ENCODE results near the gene DPYSL4. TPM values are rescaled to one million over a fixed set of nuclear protein-coding genes. Genes with fewer than 3 reads are reported as not detected.

Gene DPYSL4
- polyA plus RNA-seq, 3 donors, result 0.08 TPM; not detected in 2

DNA sequence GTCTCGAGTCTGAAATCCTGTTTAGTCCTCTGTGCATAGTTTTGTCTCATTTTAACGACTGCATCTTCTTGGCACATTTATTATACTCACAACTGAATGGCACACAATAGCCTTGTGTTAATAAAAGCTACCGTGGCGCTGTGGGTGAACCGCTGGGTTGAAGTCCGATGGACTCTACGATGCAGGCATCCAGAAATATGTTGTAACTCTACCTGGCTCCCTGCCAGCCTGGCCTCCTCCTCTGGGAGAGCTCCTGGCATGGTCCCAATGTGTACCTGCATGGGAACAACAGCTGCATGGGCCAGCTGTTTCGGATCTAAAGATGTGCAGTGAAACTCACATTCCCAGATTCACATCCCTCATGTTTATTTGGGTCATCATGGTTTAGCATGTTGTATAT lies 3.7 kb upstream of the DPYSL4 start:
- TF ChIP-seq, protein P1, sequence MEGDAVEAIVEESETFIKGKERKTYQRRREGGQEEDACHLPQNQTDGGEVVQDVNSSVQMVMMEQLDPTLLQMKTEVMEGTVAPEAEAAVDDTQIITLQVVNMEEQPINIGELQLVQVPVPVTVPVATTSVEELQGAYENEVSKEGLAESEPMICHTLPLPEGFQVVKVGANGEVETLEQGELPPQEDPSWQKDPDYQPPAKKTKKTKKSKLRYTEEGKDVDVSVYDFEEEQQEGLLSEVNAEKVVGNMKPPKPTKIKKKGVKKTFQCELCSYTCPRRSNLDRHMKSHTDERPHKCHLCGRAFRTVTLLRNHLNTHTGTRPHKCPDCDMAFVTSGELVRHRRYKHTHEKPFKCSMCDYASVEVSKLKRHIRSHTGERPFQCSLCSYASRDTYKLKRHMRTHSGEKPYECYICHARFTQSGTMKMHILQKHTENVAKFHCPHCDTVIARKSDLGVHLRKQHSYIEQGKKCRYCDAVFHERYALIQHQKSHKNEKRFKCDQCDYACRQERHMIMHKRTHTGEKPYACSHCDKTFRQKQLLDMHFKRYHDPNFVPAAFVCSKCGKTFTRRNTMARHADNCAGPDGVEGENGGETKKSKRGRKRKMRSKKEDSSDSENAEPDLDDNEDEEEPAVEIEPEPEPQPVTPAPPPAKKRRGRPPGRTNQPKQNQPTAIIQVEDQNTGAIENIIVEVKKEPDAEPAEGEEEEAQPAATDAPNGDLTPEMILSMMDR (IDR thresholded peaks at IDR 0.05), result no peak
- Histone ChIP-seq H3K9ac (ENCODE audit: insufficient read depth, low read length, poor library complexity, severe bottlenecking) (no peak overlapping the region), H3K4me1 (ENCODE audit: control insufficient read depth in 1 of 2, insufficient read depth in 2 of 2, low read length in 2 of 2) (peaks cover 9 to 18% of the 10 kb centered on the region in 2 donors), H3K79me2 (ENCODE audit: insufficient read depth, low read length) (no peaks in the 10 kb centered on the region), H3K4me2 (replicated peaks; ENCODE audit: extremely low read depth, low read length, poor library complexity, severe bottlenecking) (no peak overlapping the region), H3K27me3 (ENCODE audit: control insufficient read depth in 2 of 2, insufficient read depth in 2 of 2, low read length in 2 of 2) (peaks cover 28 to 38% of the 10 kb centered on the region in 2 donors), H3K9me3 (replicated peaks in 1 of 2; ENCODE audit: control insufficient read depth in 1 of 2, insufficient read depth in 1 of 2, low read length in 2 of 2) (peaks cover 3 to 10% of the 10 kb centered on the region in 2 donors), H3K27ac (ENCODE audit: low read depth in 1 of 2, low read length in 2 of 2) (no peak overlapping the region), H4K20me1 (ENCODE audit: insufficient read depth, low read length) (no peaks in the 10 kb centered on the region), H3K4me3 (replicated peaks in 1 of 3; ENCODE audit: low read depth in 2 of 3, low read length in 3 of 3) (no peak overlapping the region), H2AFZ (ENCODE audit: insufficient read depth, low read depth, low read length, poor library complexity, severe bottlenecking) (no peak overlapping the region), H3K36me3 (replicated peaks in 1 of 2; ENCODE audit: control insufficient read depth in 1 of 2, insufficient read depth in 2 of 2, low read length in 2 of 2) (no peaks in the 10 kb centered on the region)
- 87% methylated on average over 7 of the region's 8 CpGs for WGBS (ENCODE audit: insufficient coverage)
- no peak for DNase-seq
- Mint-ChIP-seq H3K9me3 (peaks cover 0 to 14% (median 3%) of the 10 kb centered on the region in 7 donors), H3K27me3 (ENCODE audit: low read depth in 3 of 3) (peaks cover 40 to 54% (median 51%) of the 10 kb centered on the region in 3 donors), H3K4me1 (no peaks in the 10 kb centered on the region), H3K4me3 (peak overlapping the region in 1 of 2 donors; percentile 13), H3K36me3 (peaks cover 0 to 3% of the 10 kb centered on the region in 2 donors), H3K27ac (no peak overlapping the region)
- intact Hi-C loops (cut with micrococcal nuclease), result no loop called here

DNA sequence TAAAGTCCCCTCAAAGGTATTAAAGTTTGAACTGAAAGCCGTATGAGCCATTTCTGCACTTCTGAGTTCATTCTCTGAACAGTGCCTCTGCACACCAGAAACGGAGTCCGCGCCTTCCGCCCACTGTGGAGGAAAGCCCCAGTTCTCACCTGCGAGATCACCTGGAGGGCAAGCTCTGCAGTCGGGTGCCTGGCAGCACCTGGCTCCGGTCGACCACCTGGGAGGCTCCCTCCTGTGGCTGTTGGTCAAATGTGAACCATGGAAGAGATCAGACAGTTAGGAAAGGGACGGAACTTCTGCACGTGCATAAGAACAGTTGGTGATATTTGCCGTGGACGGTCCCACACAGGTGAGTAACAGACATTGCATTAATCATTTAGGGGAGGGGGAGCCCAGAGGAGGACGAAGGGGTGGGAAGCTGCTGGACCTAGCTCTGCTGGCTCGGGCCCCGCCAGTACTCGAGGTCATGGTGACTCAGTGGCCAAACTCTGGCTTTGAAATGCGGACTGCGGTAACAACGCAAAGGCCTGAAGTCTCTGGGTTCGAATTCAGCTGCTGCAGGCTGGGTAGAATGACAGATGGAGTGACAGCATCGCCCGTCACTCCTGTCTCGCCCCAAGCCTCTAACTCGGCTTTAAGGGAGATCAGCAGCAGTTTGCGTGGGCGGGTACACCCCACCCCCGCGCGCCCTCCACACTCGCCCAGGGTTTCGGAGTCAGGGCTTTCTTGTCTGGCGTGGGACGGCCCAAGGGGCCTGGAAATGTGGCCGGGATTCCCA lies 1.7 kb upstream of the DPYSL4 start:
- H3K9me3 ChIP-seq (replicated peaks in 1 of 2; ENCODE audit: control insufficient read depth in 1 of 2, insufficient read depth in 1 of 2, low read length in 2 of 2), result peaks cover 3 to 21% of the 10 kb centered on the region in 2 donors
- Mint-ChIP-seq H3K4me1 (no peaks in the 10 kb centered on the region), H3K36me3 (peaks cover 2 to 3% of the 10 kb centered on the region in 2 donors), H3K4me3 (peak overlapping the region in 1 of 2 donors; percentile 80), H3K27me3 (ENCODE audit: low read depth in 3 of 3) (peaks cover 56 to 63% (median 63%) of the 10 kb centered on the region in 3 donors), H3K9me3 (peaks cover 0 to 19% (median 4%) of the 10 kb centered on the region in 7 donors), H3K27ac (peak overlapping the region in 1 of 7 donors; percentile 1)
- H3K79me2 ChIP-seq (ENCODE audit: insufficient read depth, low read length), result no peaks in the 10 kb centered on the region
- DNase-seq, result no peak
- peaks cover 9 to 18% of the 10 kb centered on the region in 2 donors for H3K4me1 ChIP-seq (ENCODE audit: control insufficient read depth in 1 of 2, insufficient read depth in 2 of 2, low read length in 2 of 2)
- intact Hi-C loops (cut with micrococcal nuclease), result no loop called here
- 48% methylated on average over 35 of the region's 35 CpGs for WGBS (ENCODE audit: insufficient coverage)
- H3K4me3 ChIP-seq (replicated peaks in 1 of 3; ENCODE audit: low read depth in 2 of 3, low read length in 3 of 3), result no peak overlapping the region
- no peaks in the 10 kb centered on the region for H4K20me1 ChIP-seq (ENCODE audit: insufficient read depth, low read length)
- H3K4me2 ChIP-seq (replicated peaks; ENCODE audit: extremely low read depth, low read length, poor library complexity, severe bottlenecking), result no peak overlapping the region
- H3K27me3 ChIP-seq (ENCODE audit: control insufficient read depth in 2 of 2, insufficient read depth in 2 of 2, low read length in 2 of 2), result peaks cover 33 to 55% of the 10 kb centered on the region in 2 donors
- no peak overlapping the region for H2AFZ ChIP-seq (ENCODE audit: insufficient read depth, low read depth, low read length, poor library complexity, severe bottlenecking)
- no peaks in the 10 kb centered on the region for H3K36me3 ChIP-seq (replicated peaks in 1 of 2; ENCODE audit: control insufficient read depth in 1 of 2, insufficient read depth in 2 of 2, low read length in 2 of 2)
- H3K9ac ChIP-seq (ENCODE audit: insufficient read depth, low read length, poor library complexity, severe bottlenecking), result no peak overlapping the region
- H3K27ac ChIP-seq (ENCODE audit: low read depth in 1 of 2, low read length in 2 of 2), result no peak overlapping the region
- TF ChIP-seq, protein P1 (IDR thresholded peaks at IDR 0.05), result no peak
